GM21528 (cell line): ENCODE measurements around the gene C20orf144.
"Not testable (repeated sequence)": the region's sequence is repeated elsewhere in the genome, so short reads cannot be mapped to it uniquely, and the experiment has no call there.

Experiments
- ATAC-seq: cut with Tn5 transposase; IDR thresholded peaks from one replicate; pipeline ENCODE4 v1.9.1; 2021; ENCODE audit warnings: mild to moderate bottlenecking, moderate library complexity; ENCODE audit not compliant: unreplicated experiment, low FRiP score

Gene C20orf144

DNA sequence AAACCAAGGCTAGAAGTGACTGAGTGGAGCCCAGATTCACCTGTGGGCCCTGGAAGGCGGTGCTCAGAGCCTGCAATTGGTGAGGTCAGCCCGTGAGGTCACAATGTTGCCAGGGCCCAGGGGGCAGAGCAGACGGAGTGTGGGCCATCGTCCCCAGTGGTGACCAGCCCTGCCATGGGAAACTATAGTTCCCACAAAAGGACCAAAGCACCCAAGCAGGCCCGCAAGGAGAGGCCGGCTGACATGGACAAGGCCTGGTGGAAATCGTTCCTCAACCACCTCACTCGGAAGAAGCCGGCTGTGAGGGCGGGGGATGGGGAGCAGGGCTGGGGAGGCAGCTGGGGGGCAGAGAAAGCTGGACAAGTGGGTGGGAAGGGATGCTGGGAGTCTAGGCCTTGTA, at the start of gene C20orf144:
Gene C20orf144 (plus strand): TSS at position 156 of the 400 bp plus-strand sequence. CDS start 19 bp downstream, at position 175.
- ATAC-seq: no peak

GRCh38 chr20:33621717-33622400, 40.3 kb upstream of the C20orf144 start:
- no peak for ATAC-seq

- ATAC-seq: no peak
These were observed 39.3 kb upstream of the C20orf144 start for GRCh38 chr20:33622705-33623365.

DNA sequence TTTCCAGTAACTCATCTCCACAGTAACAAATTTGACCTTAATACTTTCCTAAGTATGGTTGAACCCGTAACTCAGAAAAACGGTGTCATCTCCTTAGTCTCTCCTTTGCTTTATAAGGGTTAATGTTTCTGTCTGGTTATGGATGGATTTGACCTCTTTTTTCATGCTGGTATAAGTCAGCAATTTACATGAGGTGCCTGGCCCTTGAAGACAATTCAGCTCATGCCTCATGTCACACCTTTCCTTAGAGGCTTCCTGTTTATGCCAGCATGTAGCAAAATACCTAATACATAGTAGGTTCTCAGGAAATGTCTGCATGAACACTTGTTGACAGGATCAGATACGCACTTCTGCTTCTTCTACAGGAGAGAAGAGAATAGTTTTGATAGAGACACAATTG, 37.7 kb upstream of the C20orf144 start:
- ATAC-seq: no peak

DNA sequence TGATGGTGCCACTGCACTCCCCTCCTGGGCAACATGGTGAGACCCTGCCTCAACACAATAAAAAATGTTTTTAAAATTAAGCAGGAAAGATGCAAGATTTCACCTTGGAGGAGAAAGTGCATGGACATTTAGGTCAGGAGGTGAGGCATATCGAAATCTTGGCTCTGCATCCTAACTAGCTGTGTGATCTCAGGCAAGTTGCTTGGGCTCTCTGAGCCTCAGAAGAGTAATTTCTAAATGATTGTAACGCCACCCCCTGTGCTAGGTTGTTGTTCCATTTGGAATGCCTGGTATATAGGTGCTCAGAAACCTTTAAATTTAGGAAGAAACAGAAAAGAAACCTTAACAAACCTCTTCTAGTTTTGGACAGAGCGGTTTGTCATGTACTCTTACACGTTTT, 35.9 kb upstream of the C20orf144 start:
- ATAC-seq: no peak

DNA sequence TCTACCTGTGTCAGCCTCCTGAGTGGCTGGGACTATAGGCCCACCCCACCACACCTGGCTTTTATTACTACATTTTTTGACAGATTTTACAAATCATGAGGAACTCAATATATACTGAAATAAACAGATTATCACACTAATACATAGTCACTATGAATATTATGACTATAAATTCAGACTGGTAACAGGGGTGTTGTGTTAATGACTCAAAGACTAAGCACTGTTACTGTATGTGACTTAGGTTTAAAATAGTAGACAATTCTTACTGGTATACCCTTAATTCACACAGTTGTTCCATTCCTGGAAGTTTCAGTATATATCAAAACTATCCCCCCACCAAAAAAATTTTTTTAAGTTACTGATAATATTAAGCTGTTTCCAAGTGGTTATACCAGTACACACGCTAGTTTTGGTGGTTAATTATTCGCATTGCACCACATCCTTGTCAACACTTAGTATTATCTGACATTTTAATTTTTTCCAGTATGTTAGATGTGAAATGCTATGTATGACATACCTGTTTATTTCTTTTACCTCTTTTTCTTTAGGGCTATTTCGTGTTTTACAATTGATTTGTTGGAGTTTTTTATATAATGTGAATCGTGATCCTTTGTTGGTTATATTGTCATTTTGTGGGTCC, 34.4 kb upstream of the C20orf144 start:
- ATAC-seq: no peak

DNA sequence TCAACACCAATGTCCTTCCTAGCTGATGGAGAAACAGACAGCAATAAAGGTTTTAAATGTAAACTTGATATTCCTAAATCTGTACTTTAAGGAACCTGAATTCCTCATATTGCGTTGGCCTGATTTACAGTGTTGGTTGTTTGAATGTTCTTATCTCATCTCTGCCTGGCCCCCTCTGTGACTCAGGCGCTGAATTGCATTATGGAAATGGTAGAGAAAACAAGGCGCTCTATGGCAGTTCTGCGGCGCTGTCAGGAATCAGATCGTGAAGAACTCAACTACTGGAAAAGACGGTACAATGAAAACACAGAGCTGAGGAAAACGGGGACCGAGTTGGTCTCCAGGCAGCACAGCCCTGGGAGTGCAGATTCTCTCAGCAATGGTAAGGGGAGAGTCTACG, 32.6 kb upstream of the C20orf144 start:
- no peak for ATAC-seq

DNA sequence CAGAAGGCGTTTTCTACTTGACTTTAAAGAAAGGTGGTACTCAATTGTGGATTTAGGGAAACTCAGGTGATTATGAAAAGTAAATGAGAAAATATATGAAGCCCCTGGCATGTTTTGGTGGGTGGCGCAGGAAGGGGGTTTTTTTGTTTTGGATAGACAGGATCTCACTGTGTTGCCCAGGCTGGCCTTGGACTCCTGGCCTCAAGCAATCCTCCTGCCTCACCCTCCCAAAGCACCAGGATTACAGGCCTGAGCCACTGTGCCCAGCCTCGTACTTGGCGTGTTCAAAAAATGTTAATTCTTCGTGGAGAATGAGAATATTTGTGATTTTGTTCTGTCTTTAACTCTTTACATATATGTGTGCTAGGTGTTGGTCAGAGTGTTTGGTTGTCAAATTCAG, 32.1 kb upstream of the C20orf144 start:
- ATAC-seq: no peak

GRCh38 chr20:33630507-33630906, 31.6 kb upstream of the C20orf144 start:
- ATAC-seq: no peak

GRCh38 chr20:33631910-33632309, 30.2 kb upstream of the C20orf144 start:
- ATAC-seq: not testable (repeated sequence)

- no peak for ATAC-seq
These were observed 26.8 kb upstream of the C20orf144 start for GRCh38 chr20:33635341-33635740.

DNA sequence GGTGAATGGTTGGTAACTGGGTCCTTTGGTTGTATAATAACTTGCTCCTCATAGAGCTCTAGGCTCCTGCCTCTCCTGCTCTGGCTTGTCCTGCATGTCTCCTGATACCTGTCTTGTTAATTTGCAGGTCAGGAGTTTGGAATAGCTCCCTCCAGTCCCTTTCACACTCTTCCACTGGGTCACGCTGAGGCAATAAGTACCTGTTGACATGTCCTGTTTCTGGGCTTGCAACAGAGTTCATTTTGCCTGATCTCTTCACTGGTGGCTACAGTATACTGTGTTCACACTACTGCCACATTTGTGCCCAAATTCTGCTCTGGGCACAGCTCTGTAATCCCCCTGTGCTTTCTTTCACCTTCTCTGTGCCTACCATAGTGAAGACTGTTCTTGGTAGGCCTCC, 25.4 kb upstream of the C20orf144 start:
- ATAC-seq: no peak

- ATAC-seq: no peak
These were observed 21.8 kb upstream of the C20orf144 start for GRCh38 chr20:33640287-33640686.

- ATAC-seq: no peak
These were observed 17.6 kb upstream of the C20orf144 start for GRCh38 chr20:33644313-33645071.

GRCh38 chr20:33645072-33645358, 17.1 kb upstream of the C20orf144 start:
- no peak for ATAC-seq

- no peak for ATAC-seq
These were observed 16.7 kb upstream of the C20orf144 start for GRCh38 chr20:33645396-33645795.

GRCh38 chr20:33646191-33646590, 15.9 kb upstream of the C20orf144 start:
- ATAC-seq: no peak

DNA sequence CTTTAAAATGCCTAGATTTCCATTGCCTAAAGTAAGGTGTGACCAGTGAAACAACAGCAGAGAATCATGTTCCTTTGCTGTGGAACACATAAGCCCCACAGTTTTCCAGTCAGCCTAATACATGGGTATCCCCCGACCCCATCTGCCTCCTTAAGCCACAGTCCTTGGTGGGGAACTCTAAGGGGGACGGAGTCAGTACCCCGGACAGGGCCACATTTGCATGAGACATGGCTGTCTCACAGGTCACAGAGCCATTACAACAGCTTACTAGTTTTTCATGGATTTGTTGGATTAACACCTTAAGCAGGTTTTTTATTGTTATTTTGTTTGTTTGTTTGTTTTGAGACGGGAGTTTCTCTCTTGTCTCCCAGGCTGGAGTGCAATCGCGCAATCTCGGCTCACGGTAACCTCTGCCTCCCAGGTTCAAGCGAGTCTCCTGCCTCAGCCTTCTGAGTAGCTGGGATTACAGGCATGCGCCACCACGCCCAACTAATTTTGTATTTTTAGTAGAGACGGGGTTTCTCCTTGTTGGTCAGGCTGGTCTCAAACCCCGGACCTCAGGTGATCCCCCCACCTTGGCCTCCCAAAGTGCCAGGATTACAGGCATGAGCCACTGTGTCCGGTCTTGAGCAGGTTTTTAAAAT, 15.0 kb upstream of the C20orf144 start:
- ATAC-seq: not testable (repeated sequence)

DNA sequence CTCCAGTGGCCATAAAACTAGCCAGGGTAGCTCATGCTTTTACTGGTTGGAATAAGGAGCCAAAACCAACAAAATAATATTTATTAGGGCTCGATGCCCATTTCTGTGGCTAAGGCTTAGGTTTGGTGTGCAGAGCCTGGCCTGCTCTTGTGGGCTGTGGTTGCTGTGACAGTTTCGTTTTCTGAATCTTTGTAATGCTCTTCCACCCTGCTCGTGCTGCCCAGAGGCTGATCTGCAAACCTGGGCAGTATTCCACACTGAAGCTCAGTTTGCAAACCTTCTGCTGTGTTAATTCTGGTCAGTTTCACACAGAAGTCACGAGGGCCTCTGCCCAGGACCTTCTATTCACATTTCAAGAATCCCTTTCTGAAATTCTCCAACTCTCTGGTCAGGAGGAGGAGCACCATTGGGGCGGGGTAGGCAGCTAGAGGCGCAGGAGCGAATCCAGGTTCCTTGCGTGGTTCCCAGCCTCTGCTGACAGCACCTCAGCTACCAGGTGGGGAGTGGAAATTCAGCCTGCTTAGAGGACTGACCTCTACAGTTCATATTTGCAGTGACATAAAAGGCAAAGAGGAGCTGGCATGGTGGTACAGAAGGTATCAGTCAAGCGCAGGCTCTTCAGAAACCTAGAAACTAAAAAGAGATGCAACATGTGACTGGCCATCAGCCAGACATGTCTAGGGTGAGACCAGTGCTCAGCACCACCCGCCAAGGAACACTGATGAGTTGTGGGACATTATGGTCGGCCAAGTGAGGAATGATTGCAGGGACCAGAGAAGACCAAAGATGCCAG, 14.3 kb upstream of the C20orf144 start:
- no peak for ATAC-seq

DNA sequence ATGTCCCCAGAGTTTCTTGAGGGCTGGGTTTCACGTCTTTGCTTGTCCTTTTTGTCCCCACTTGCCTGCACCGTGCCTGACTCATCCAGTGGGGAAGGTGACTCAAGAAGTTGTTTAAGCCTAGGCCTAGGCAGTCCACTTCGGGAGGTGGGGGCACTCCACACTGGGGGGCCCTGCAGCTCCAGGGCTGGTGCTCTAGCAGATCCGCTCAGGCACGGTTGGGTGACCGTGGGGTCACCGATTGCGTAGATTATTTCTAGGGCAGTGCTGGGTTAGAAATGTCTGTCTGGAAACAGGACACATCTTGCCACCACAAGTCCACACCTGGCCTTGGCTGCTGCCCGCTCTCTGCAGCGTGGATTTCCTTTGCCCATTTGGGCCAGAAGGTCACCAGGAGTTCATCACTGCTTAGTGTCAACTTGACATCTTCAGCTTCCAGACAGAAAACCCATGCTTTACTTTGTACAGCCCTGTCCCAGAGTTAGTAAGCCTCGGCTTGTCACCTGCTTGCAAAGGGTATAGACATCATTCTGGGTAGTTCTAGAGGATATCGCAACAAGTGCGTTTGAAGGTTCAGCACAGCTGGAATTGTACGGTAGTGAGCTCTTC, 13.6 kb upstream of the C20orf144 start:
- no peak for ATAC-seq
